K562 (cell line): ENCODE data around the gene NHSL2. TPM values are rescaled to one million over a fixed set of nuclear protein-coding genes. Genes with fewer than 3 reads are reported as not detected.

Experiments
- CTBP1 ChIP-seq: fragments of 450-650 bp; IDR thresholded peaks from 2 replicates; pipeline ENCODE4 v1.6.1; 2016; ENCODE audit warnings: borderline replicate concordance
- FOXA1 ChIP-seq: fragments of 450-650 bp; IDR thresholded peaks from 2 replicates; pipeline ENCODE4 v1.6.1; 2016; ENCODE audit warnings: mild to moderate bottlenecking, borderline replicate concordance
- HES1 ChIP-seq: fragments of 450-650 bp; IDR thresholded peaks from 2 replicates; pipeline ENCODE4 v1.6.1; 2016; ENCODE audit warnings: low read depth, mild to moderate bottlenecking, moderate library complexity
- HMGXB4 ChIP-seq: sonication (generic); formaldehyde crosslinking; IDR thresholded peaks from 2 replicates; pipeline ENCODE4 v1.8.1; 2023; ENCODE audit warnings: mild to moderate bottlenecking, missing genetic modification reagents
- PBX2 ChIP-seq, 2 experiments: IDR thresholded peaks in 1 of 2; conservative IDR thresholded peaks in 1 of 2; 2 replicates each; pipeline ENCODE4 v1.6.1; 2016; ENCODE audit warnings: low read depth in 2 of 2, mild to moderate bottlenecking in 1 of 2, missing compliant biosample characterization in 1 of 2, missing genetic modification characterization in 1 of 2, moderate library complexity in 1 of 2
- PHB2 ChIP-seq: fragments of 450-650 bp; IDR thresholded peaks from 2 replicates; pipeline ENCODE4 v1.6.1; 2017; ENCODE audit warnings: low read depth
- PURB ChIP-seq: sonication (generic); formaldehyde crosslinking; IDR thresholded peaks from 2 replicates; pipeline ENCODE4 v1.9.0; 2021; ENCODE audit warnings: low read depth, mild to moderate bottlenecking, missing genetic modification reagents
- TAF9B ChIP-seq: fragments of 450-650 bp; IDR thresholded peaks from 2 replicates; pipeline ENCODE4 v1.6.1; 2018; ENCODE audit warnings: mild to moderate bottlenecking; ENCODE audit not compliant: partially characterized antibody
- ZNF512 ChIP-seq: IDR thresholded peaks from 2 replicates; pipeline ENCODE4 v1.6.1; 2016; ENCODE audit warnings: missing genetic modification characterization, missing compliant biosample characterization
- ZNF77 ChIP-seq: fragments of 250-450 bp; sonication (Bioruptor Pico); IDR thresholded peaks from 2 replicates; pipeline ENCODE4 v1.5.0; 2020
- polyA plus RNA-seq, 8 experiments: library from polyadenylated mRNA; depleted of rRNA in 4 of 8; stranded (reverse) in 5 of 8; unstranded in 3 of 8; fragments of >200 nt; fragmentation: Nextera tagmentation in 2 of 8; fragmentation: Illumina TruSeq in 1 of 8; extraction: Ambion mirVana in 2 of 8; extraction: Trizol in 1 of 8; gene quantifications; 2 replicates each; pipeline versions ENCODE4 v1.2.1 to v1.2.3, GENCODE V29; 2011 to 2014; ENCODE audit warnings: inconsistent platforms in 1 of 8, missing spikeins in 1 of 8
- total RNA-seq, 7 experiments: library from RNA; depleted of rRNA in 6 of 7; stranded (reverse); fragments of >200 nt in 6 of 7; fragmentation: Illumina TruSeq in 2 of 7; extraction: Trizol in 2 of 7; gene quantifications; 2 replicates each; pipeline versions ENCODE4 v1.2.1 to v1.2.3, GENCODE V29; 2011 to 2021; ENCODE audit warnings: low replicate concordance in 1 of 7
- TF ChIP-seq, protein P1 (sequence below): fragments of 450-650 bp; IDR thresholded peaks from 2 replicates; pipeline ENCODE4 v1.6.1; 2018; ENCODE audit not compliant: partially characterized antibody

The NHSL2 gene
- total and polyA plus RNA-seq, 9 of the 15 experiments (the other 6 are each of a cell fraction or from before 2014, with no cell fraction given): 0.02 TPM; not detected in 8

GRCh38 chrX:72181178-72182125 is 270.8 kb downstream of the NHSL2 start, which contains the start of gene PIN4 (continued):
- TF ChIP-seq HES1 (no peak), ZNF77 (CRISPR knock-in tag) (no peak), PURB (CRISPR knock-in tag) (no peak), HMGXB4 (CRISPR knock-in tag) (no peak), ZNF512 (tag) (no peak), TAF9B (peak; percentile 24), FOXA1 (no peak), PHB2 (no peak), CTBP1 (no peak), PBX2 (CRISPR knock-in tag; IDR thresholded peaks at IDR 0.05; ENCODE audit: low read depth) (no peak), PBX2 (tag; conservative IDR thresholded peaks at IDR 0.05; ENCODE audit: low read depth) (no peak)
- TF ChIP-seq, protein P1, sequence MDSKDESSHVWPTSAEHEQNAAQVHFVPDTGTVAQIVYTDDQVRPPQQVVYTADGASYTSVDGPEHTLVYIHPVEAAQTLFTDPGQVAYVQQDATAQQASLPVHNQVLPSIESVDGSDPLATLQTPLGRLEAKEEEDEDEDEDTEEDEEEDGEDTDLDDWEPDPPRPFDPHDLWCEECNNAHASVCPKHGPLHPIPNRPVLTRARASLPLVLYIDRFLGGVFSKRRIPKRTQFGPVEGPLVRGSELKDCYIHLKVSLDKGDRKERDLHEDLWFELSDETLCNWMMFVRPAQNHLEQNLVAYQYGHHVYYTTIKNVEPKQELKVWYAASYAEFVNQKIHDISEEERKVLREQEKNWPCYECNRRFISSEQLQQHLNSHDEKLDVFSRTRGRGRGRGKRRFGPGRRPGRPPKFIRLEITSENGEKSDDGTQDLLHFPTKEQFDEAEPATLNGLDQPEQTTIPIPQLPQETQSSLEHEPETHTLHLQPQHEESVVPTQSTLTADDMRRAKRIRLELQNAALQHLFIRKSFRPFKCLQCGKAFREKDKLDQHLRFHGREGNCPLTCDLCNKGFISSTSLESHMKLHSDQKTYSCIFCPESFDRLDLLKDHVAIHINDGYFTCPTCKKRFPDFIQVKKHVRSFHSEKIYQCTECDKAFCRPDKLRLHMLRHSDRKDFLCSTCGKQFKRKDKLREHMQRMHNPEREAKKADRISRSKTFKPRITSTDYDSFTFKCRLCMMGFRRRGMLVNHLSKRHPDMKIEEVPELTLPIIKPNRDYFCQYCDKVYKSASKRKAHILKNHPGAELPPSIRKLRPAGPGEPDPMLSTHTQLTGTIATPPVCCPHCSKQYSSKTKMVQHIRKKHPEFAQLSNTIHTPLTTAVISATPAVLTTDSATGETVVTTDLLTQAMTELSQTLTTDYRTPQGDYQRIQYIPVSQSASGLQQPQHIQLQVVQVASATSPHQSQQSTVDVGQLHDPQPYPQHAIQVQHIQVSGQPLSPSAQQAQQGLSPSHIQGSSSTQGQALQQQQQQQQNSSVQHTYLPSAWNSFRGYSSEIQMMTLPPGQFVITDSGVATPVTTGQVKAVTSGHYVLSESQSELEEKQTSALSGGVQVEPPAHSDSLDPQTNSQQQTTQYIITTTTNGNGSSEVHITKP: peak; percentile 13
